ENCODE results near the gene CREB3L2.

DNA sequence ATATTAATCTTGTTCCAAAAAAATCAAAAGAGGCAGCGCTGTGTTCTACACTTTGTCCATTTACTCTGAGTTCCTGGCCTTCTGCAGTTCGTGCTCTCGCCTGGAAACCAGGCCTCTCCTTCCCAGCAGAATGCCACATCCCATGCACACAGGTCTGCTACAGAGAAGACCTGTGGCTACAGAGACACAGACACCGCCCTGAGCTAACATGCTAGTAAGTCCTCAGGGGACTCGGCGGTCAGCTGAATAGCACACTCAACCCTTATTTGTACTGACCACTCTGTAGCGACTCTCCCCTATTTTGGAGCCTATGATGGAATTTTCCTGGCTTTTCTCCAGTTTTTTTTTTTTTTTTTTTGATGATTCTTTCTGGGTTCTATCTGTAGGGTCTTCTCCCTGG, 12.8 kb downstream of the CREB3L2 start:
- TF ChIP-seq NR2C1 (IDR thresholded peaks at IDR 0.05) (no peak), CHD2 (IDR thresholded peaks at IDR 0.05; ENCODE audit: borderline replicate concordance, low read depth, low read length) (no peak), NFYB (IDR thresholded peaks at IDR 0.05; ENCODE audit: insufficient read depth, low read depth, low read length) (no peak), MAX (IDR thresholded peaks at IDR 0.05; ENCODE audit: low read depth, low read length) (no peak), RAD21 (IDR thresholded peaks at IDR 0.05; ENCODE audit: insufficient read depth, low read depth, low read length) (no peak), REST (IDR thresholded peaks at IDR 0.05; ENCODE audit: low read depth, low read length) (no peak), CBFB (IDR thresholded peaks at IDR 0.05; ENCODE audit: low read depth) (no peak), SRF (IDR thresholded peaks at IDR 0.05; ENCODE audit: low read depth in 2 of 2, low read length in 2 of 2) (no peak), ZBED1 (IDR thresholded peaks at IDR 0.05; ENCODE audit: borderline replicate concordance) (no peak), PAX8 (IDR thresholded peaks at IDR 0.05) (no peak), MEF2A (IDR thresholded peaks at IDR 0.05; ENCODE audit: insufficient read depth, low read depth, low read length) (no peak), GABPA (IDR thresholded peaks at IDR 0.05; ENCODE audit: low read depth) (no peak)
- TF ChIP-seq, protein P1, sequence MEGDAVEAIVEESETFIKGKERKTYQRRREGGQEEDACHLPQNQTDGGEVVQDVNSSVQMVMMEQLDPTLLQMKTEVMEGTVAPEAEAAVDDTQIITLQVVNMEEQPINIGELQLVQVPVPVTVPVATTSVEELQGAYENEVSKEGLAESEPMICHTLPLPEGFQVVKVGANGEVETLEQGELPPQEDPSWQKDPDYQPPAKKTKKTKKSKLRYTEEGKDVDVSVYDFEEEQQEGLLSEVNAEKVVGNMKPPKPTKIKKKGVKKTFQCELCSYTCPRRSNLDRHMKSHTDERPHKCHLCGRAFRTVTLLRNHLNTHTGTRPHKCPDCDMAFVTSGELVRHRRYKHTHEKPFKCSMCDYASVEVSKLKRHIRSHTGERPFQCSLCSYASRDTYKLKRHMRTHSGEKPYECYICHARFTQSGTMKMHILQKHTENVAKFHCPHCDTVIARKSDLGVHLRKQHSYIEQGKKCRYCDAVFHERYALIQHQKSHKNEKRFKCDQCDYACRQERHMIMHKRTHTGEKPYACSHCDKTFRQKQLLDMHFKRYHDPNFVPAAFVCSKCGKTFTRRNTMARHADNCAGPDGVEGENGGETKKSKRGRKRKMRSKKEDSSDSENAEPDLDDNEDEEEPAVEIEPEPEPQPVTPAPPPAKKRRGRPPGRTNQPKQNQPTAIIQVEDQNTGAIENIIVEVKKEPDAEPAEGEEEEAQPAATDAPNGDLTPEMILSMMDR (IDR thresholded peaks at IDR 0.05 in 2 of 3, conservative IDR thresholded peaks at IDR 0.05 in 1 of 3; ENCODE audit: control insufficient read depth in 2 of 3, extremely low read depth in 1 of 3, insufficient read depth in 1 of 3, low read depth in 3 of 3, low read length in 3 of 3) = no peak
- TF ChIP-seq, protein P2, sequence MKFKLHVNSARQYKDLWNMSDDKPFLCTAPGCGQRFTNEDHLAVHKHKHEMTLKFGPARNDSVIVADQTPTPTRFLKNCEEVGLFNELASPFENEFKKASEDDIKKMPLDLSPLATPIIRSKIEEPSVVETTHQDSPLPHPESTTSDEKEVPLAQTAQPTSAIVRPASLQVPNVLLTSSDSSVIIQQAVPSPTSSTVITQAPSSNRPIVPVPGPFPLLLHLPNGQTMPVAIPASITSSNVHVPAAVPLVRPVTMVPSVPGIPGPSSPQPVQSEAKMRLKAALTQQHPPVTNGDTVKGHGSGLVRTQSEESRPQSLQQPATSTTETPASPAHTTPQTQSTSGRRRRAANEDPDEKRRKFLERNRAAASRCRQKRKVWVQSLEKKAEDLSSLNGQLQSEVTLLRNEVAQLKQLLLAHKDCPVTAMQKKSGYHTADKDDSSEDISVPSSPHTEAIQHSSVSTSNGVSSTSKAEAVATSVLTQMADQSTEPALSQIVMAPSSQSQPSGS (IDR thresholded peaks at IDR 0.05; ENCODE audit: low read length) = no peak

All from GM12878 (cell line).